HepG2 (cell line): ENCODE data around the gene ANTXR1. TPM values are rescaled to one million over a fixed set of nuclear protein-coding genes. Genes with fewer than 3 reads are reported as not detected.

Source experiments
- ARID2 ChIP-seq: sonication (generic); formaldehyde crosslinking; IDR thresholded peaks from 2 replicates; pipeline ENCODE4 v1.8.1; 2022; ENCODE audit warnings: mild to moderate bottlenecking, missing genetic modification reagents, borderline replicate concordance
- ATRX ChIP-seq: sonication (generic); formaldehyde crosslinking; IDR thresholded peaks from 2 replicates; pipeline ENCODE4 v1.4.0; 2020; ENCODE audit warnings: missing genetic modification reagents, borderline replicate concordance
- BHLHE40 ChIP-seq: IDR thresholded peaks from 2 replicates; pipeline ENCODE4 v1.6.1; 2011; ENCODE audit warnings: low read length, improper control_type of control experiment
- ELF1 ChIP-seq: sonication (generic); formaldehyde crosslinking; IDR thresholded peaks from 2 replicates; pipeline ENCODE4 v1.4.0; 2020; ENCODE audit warnings: missing genetic modification reagents
- FIP1L1 ChIP-seq: fragments of 200-400 bp; formaldehyde crosslinking; IDR thresholded peaks from 2 replicates; pipeline ENCODE4 v1.6.1; 2018; ENCODE audit warnings: low read depth, mild to moderate bottlenecking, low read length, moderate library complexity, borderline replicate concordance; ENCODE audit not compliant: insufficient read depth
- FOXA3 ChIP-seq: IDR thresholded peaks from 2 replicates; pipeline ENCODE4 v1.6.1; 2016; ENCODE audit warnings: missing genetic modification reagents, missing compliant biosample characterization
- FOXK1 ChIP-seq: sonication (generic); formaldehyde crosslinking; IDR thresholded peaks from 2 replicates; pipeline ENCODE4 v1.4.0; 2020; ENCODE audit warnings: low read depth, missing genetic modification reagents, borderline replicate concordance
- HMG20B ChIP-seq: conservative IDR thresholded peaks from 2 replicates; pipeline ENCODE4 v1.6.1; 2016; ENCODE audit warnings: missing genetic modification reagents, missing compliant biosample characterization
- HNRNPK ChIP-seq: fragments of 200-400 bp; formaldehyde crosslinking; IDR thresholded peaks from 2 replicates; pipeline ENCODE4 v1.6.1; 2018; ENCODE audit warnings: low read length, low read depth, moderate library complexity, mild to moderate bottlenecking; ENCODE audit not compliant: poor library complexity, severe bottlenecking
- KDM6A ChIP-seq: IDR thresholded peaks from 2 replicates; pipeline ENCODE4 v1.6.1; 2016; ENCODE audit warnings: low read depth
- MIER2 ChIP-seq: IDR thresholded peaks from 2 replicates; pipeline ENCODE4 v1.6.1; 2016; ENCODE audit warnings: missing biosample characterization, missing genetic modification reagents
- RXRA ChIP-seq: sonication (generic); formaldehyde crosslinking; IDR thresholded peaks from 2 replicates; pipeline ENCODE4 v1.5.1; 2020; ENCODE audit warnings: missing genetic modification reagents
- SIX1 ChIP-seq: sonication (generic); formaldehyde crosslinking; IDR thresholded peaks from 2 replicates; pipeline ENCODE4 v1.4.0; 2020; ENCODE audit warnings: missing genetic modification reagents, borderline replicate concordance
- SOX13 ChIP-seq, 3 experiments: fragments of 450-650 bp in 1 of 3; sonication (generic) in 1 of 3; formaldehyde crosslinking in 1 of 3; IDR thresholded peaks in 2 of 3; conservative IDR thresholded peaks in 1 of 3; 2 replicates each; pipeline versions ENCODE4 v1.5.0 to v1.6.1; 2016 to 2020; ENCODE audit warnings: antibody characterized with exemption in 1 of 3, mild to moderate bottlenecking in 1 of 3, missing compliant biosample characterization in 1 of 3, missing genetic modification reagents in 1 of 3, moderate library complexity in 1 of 3
- STAG1 ChIP-seq: sonication (generic); formaldehyde crosslinking; IDR thresholded peaks from 2 replicates; pipeline ENCODE4 v1.4.0; 2020; ENCODE audit warnings: missing genetic modification reagents
- TEF ChIP-seq: sonication (generic); formaldehyde crosslinking; IDR thresholded peaks from 2 replicates; pipeline ENCODE4 v1.5.0; 2020; ENCODE audit warnings: missing genetic modification reagents
- THRA ChIP-seq: sonication (generic); formaldehyde crosslinking; IDR thresholded peaks from 2 replicates; pipeline ENCODE4 v1.4.0; 2020; ENCODE audit warnings: missing genetic modification reagents, borderline replicate concordance
- ZBTB33 ChIP-seq: sonication (generic); formaldehyde crosslinking; IDR thresholded peaks from 2 replicates; pipeline ENCODE4 v1.4.0; 2020; ENCODE audit warnings: missing genetic modification reagents
- ZNF180 ChIP-seq: sonication (generic); formaldehyde crosslinking; IDR thresholded peaks from 2 replicates; pipeline ENCODE4 v1.4.0; 2020; ENCODE audit warnings: low read depth, missing genetic modification reagents, borderline replicate concordance
- ZNF256 ChIP-seq: sonication (generic); formaldehyde crosslinking; conservative IDR thresholded peaks from 2 replicates; pipeline ENCODE4 v1.4.0; 2020; ENCODE audit warnings: missing genetic modification reagents
- ZNF264 ChIP-seq: sonication (generic); formaldehyde crosslinking; IDR thresholded peaks from 2 replicates; pipeline ENCODE4 v1.4.0; 2020; ENCODE audit warnings: missing genetic modification reagents
- ZNF383 ChIP-seq: sonication (generic); formaldehyde crosslinking; IDR thresholded peaks from 2 replicates; pipeline ENCODE4 v1.4.0; 2020; ENCODE audit warnings: missing genetic modification reagents, mild to moderate bottlenecking, borderline replicate concordance
- ZNF530 ChIP-seq: sonication (generic); formaldehyde crosslinking; IDR thresholded peaks from 2 replicates; pipeline ENCODE4 v1.5.0; 2020; ENCODE audit warnings: low read depth, mild to moderate bottlenecking, missing genetic modification reagents
- ZNF564 ChIP-seq: sonication (generic); formaldehyde crosslinking; IDR thresholded peaks from 2 replicates; pipeline ENCODE4 v1.8.1; 2023; ENCODE audit warnings: mild to moderate bottlenecking, missing genetic modification reagents
- ZNF660 ChIP-seq: sonication (generic); formaldehyde crosslinking; IDR thresholded peaks from 2 replicates; pipeline ENCODE4 v1.5.1; 2020; ENCODE audit warnings: mild to moderate bottlenecking, low read depth, missing genetic modification reagents, borderline replicate concordance
- ZNF775 ChIP-seq: sonication (generic); formaldehyde crosslinking; IDR thresholded peaks from 2 replicates; pipeline ENCODE4 v1.4.0; 2020; ENCODE audit warnings: missing genetic modification reagents, mild to moderate bottlenecking, moderate library complexity, borderline replicate concordance
- polyA plus RNA-seq, 8 experiments: library from polyadenylated mRNA; depleted of rRNA in 3 of 8; stranded (reverse) in 7 of 8; unstranded in 1 of 8; fragments of >200 nt; fragmentation: Illumina TruSeq in 4 of 8; extraction: Trizol in 4 of 8; gene quantifications; 2 replicates each; pipeline versions ENCODE4 v1.2.1 to v1.2.3, GENCODE V29; 2011 to 2016; ENCODE audit warnings: low read depth in 4 of 8, missing spikeins in 1 of 8, mixed read lengths in 1 of 8; ENCODE audit not compliant: insufficient read depth in 1 of 8
- total RNA-seq, 5 experiments: library from RNA; depleted of rRNA; stranded (reverse); fragments of >200 nt; fragmentation: Illumina TruSeq; extraction: Trizol; gene quantifications; 2 replicates each; pipeline ENCODE4 v1.2.3, GENCODE V29; 2016; ENCODE audit warnings: low read depth in 1 of 5

Gene ANTXR1
- total and polyA plus RNA-seq, 2 of the 13 experiments (the other 11 are each of a cell fraction or from before 2014, with no cell fraction given), result 4.5 to 12.7 TPM

GRCh38 chr2:69216535-69217332 is 203.8 kb downstream of the ANTXR1 start (continued):
- TF ChIP-seq ZNF264 (no peak), STAG1 (CRISPR knock-in tag) (peak; percentile 36), SIX1 (CRISPR knock-in tag) (peak; percentile 48; the same call in 1 of the 2 replicates), ELF1 (CRISPR knock-in tag) (no peak), ZBTB33 (CRISPR knock-in tag) (no peak), ZNF660 (CRISPR knock-in tag) (no peak), ZNF256 (no peak), FOXK1 (CRISPR knock-in tag) (no peak), ZNF530 (CRISPR knock-in tag) (no peak), MIER2 (CRISPR knock-in tag) (peak; percentile 63; the same call in 1 of the 2 replicates), ARID2 (CRISPR knock-in tag) (no peak), SOX13 (IDR thresholded peaks at IDR 0.05) (peak; percentile 93), SOX13 (CRISPR knock-in tag; conservative IDR thresholded peaks at IDR 0.05 in 1 of 2, IDR thresholded peaks at IDR 0.05 in 1 of 2) (peak in 1 of 2 experiments; percentile 98; a peak in 2 of 4 replicates), KDM6A (CRISPR knock-in tag) (peak; percentile 82; the same call in 1 of the 2 replicates), RXRA (peak; percentile 81), ZNF180 (CRISPR knock-in tag) (no peak), FIP1L1 (no peak), ATRX (no peak), BHLHE40 (0 out of 2 replicates have a peak, but pooled peaks have one; percentile 6), ZNF775 (no peak), ZNF383 (CRISPR knock-in tag) (no peak), HNRNPK (no peak), HMG20B (CRISPR knock-in tag) (peak; percentile 68; the same call in 1 of the 2 replicates), THRA (CRISPR knock-in tag) (peak; percentile 85; the same call in 1 of the 2 replicates), TEF (CRISPR knock-in tag) (0 out of 2 replicates have a peak, but pooled peaks have one; percentile 35), FOXA3 (CRISPR knock-in tag) (peak; percentile 92), ZNF564 (peak; percentile 32; the same call in 1 of the 2 replicates)
